ENCODE data around the gene PAF1.
A peak's percentile ranks its signal among the peaks of the same experiment; 100 is the strongest.

The PAF1 gene

GRCh38 chr19:39405261-39405957 lies 14.5 kb upstream of the PAF1 start:
- peak; percentile 56 to 62 for DNase-seq

DNA sequence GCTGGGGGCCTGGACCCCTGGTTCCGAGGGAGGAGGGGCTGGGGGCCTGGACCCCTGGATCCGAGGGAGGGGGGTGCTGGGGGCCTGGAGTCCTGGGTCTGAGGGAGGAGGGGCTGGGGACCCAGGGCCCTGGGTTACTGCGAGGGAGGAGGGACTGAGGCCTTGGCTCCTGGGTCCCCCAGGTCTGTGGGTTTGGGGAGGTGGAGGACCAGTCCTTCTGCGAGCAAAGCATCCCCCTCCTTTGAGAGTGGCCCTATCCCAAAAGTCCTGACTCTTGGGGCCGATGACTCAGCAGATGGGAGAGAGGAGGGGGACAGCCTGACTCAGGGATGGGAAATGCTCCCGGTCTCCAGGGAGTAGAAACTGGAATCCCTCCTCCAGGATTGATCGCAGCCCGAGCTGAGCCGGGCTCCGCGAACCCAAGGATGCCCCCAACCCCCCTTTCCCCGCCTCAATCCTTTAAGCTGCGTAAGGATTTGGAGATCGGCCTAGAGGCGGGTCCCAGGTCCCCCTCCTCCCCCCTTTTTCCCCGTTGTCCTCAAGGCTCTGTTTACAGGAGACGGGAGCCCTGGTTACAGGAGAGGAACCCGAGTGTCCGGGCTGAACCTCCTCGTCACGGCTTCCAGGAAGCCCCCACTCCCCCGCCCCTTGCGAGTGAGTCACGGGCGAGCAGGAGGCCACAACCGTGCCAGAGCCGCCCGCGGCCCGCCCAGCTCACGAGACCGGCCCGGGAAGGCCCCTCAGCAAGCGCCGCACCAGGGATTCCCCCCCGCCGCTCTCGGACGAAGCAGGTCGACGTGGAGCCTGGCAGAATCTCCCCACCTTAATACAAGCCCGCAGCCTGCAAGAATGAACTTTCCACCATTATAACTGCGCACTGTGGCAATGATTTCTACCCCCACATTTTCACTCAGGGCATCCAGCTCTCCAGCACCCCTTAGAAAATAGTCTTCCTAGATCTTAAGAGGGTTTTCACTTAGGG lies 12.7 kb upstream of the PAF1 start:
- DNase-seq, result peak; percentile 99

- DNase-seq, result peak; percentile 94 to 96
These were observed 11.7 kb upstream of the PAF1 start for GRCh38 chr19:39402346-39403300.

- peak; percentile 89 to 92 for DNase-seq
These were observed 10.8 kb upstream of the PAF1 start for GRCh38 chr19:39401549-39402345.

DNA sequence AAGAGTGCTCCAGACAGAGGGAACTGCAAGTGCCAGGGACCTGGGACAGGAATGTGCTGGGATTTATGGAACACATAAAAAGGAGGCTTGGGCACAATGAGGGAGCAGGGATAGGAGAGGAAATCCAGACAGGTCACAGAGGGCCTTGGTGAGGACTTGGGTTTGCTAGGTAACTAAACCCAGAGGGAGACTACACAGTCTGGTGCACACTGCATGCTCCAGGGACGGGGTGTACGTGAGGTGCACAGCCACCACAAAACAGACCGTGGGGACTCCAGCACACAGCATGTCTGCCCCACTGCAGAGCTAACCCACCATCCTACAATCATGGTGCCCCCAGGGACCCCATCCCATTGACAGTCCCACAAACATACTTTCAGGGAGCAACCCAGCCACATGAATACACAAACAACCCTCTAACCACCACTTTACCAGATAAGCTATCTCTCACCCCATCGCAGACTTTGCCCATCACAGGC lies 10.2 kb upstream of the PAF1 start:
- no peak for DNase-seq

DNA sequence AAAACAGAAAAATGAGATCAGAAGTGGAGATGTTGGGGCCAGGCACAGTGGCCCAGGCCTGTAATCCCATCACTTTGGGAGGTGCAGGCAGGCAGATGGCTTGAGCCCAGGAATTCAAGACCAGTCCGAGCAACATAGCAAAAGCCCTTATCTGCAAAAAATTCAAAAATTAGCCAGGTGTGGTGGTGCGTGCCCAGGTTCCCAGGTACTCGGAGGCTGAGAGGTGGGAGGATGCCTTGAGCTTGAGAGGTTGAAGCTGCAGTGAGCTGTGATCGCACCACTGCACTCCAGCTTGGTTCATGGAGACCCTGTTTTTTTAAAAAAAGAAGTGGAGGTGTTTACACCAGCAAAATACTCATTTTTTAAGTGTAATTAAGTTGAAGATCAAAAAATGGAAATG lies 9.2 kb upstream of the PAF1 start:
- DNase-seq, result no peak

DNA sequence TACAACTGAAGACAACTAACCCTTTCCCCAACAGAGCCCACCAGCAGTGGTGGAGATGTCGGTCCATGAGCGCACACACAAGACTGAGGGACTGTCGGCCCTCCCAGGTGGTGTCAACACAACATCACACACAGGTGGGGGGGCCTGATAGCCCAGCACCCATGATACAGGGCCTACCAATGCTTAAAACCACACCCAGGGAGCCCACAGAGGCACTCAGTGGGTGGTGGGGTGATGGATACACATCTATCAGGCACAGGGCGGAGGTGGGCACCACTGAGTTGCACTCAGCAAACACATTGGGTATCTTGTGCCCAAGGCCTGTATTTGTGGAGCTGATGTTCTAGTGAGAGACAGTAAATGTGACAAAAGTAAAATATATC lies 8.8 kb upstream of the PAF1 start:
- DNase-seq, result no peak

- DNase-seq, result peak; percentile 72 to 89
These were observed 7.5 kb upstream of the PAF1 start for GRCh38 chr19:39398297-39398864.

- DNase-seq, result peak; percentile 93 to 95
These were observed 6.7 kb upstream of the PAF1 start for GRCh38 chr19:39397360-39398296.

- peak; percentile 88 to 90 for DNase-seq
These were observed 505 bp downstream of the PAF1 start for GRCh38 chr19:39390451-39390750.

GRCh38 chr19:39389631-39390414 lies 1.1 kb downstream of the PAF1 start:
- no peak for DNase-seq

DNA sequence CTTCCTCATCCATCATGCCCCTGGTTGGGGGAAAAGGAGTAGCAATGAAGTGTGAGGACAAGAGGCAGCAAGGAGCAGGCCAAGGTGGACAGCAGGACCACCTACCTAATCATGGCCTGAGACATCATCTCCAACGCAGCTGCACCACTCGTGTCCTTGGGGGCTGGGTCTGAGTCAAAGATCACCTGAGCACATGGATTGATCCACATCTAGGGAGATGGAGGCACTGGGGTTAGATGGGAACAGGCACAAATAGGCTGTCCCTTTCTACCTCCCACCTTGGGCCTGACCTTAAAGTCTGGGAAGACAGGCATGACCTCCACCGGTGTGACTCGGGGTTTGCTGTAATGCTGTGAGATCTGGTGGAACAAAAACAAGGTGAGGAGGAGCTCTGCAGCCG lies 2.2 kb downstream of the PAF1 start:
- no peak for DNase-seq

DNA sequence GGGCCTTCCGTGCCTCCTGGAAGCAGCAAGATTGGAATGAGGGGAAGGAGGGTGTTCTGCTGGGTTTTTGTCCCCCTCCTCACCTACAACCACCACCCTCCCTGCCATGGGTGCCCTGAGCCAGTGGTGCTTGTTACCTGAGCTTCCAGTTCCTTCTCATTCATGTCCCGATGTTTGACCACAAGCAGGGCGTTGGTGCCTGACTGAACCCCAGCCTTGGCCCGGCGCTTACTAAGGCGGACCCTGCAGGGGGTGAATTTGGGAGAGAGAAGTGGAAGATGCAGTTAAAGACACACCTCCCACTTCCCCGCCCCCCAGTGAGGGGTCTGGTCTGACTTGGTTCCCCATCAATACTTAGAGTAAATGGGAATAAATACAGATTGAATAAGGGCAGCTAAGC lies 4.3 kb downstream of the PAF1 start:
- DNase-seq, result no peak

DNA sequence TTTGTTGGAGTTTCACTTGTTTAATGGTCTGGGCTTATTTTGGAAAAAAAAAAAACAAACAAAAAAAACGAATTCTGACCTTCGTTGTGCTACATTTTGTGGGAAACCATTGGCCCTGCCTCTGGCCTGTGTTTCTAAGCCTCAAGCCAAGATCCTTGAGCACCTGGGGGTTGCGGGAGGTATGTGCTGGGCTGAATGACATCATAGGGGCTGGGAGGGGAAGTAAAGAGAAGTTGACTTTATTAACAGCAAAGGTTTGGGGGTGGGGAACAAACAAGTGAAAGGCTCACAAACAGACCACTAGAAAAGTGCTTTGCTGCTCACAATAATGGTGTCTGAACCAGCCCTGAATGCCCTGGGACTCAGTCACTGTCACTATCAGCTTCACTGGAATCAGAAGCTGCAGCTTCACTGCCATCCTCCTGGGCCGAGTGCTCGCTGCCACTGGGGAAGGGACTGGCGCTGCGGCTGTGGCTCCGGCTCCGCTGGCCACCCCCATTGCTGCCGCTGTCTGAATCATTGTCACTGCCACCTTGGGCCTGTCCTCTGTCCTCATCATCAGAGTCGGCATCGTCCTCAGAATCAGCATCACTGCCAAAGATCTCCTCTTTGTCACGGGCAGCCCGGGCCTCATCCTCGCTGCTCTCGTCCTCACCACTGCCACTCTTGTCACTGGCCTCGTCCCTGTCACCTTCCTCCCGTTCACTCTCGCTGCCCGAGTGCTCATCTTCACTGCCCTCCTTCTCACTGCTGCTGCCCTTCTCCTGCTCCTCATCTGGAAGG lies 5.1 kb downstream of the PAF1 start:
- DNase-seq, result no peak

DNA sequence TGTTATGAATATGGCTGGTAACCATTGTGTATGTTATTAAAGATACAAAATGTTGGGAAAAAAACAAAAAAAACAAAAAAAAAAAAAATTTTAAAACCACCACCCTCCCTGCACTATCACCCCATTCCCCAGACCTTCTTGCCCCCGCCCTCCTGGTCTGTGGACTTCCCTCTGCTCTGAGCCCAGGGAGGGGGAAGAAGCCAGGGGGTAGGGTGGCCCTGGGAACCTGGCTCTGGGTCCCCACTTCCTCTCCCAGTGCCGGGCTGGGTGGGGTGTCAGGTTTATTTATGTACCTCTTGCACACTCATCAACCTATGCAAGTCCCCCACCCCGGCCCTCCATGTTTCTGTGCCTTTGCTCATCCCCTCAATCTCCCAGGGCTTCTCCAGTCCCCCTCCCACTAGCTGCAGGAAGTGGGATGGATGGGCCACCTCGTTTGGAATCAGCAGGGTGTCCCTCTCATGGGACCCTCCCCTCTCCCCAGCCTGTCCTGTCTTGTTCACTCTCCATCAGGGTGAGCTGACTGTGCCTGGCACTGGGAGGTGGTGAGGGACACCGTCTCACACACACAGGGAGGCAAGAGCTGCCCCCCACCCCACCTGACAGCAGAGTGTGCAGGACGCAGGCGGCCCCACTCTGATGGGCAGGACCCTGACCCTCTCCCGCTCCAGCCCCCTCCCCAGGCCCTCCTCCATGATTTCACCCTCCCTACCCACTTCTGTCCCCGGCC lies 5.9 kb downstream of the PAF1 start:
- DNase-seq, result no peak

DNA sequence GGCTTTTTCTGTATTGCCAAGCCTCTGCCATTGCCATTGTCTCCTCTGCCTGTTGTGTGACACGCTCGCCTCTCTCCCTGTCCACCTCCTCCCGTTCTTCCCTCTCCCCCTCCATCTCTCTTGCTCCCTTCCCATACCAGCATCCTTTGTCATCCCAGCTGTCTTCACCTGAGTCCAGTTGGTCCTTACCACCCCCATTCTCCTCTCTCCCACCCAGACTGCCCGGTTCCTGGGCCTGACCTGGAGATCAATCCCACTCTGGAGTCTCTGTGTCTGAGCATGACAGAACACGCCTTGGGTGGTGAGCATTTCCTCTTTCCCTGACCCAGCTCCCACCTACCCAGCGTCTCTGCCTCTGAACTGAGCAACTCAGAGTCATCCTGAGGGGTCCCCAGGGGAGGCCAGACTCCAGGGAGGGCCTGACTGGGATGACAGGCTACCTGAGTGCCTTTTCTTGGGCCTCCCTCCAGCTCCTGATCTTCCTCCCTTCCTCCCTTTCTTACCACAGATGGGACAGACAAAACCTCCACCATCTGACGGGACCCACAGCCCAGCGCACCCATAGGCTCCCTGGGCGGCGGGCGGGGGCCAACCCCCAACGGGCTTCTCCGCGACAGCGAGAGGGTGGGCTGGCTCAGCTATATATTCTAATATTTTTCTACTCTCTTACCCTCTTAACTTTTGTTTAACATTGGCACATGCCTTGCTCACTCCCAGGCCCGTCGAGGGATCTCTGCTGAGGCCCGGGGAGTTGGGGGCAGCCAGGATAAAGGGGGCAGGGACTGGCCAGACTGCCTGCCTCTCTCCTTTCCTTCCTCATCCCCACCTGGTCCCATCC lies 7.7 kb downstream of the PAF1 start:
- no peak for DNase-seq

All from CD4-positive, alpha-beta T cell treated with Interferon alpha-2 for 1 hour (primary cell).